HG03439 (cell line): Measurements from ENCODE around the gene FSCN2.

Source experiments
- ATAC-seq: cut with Tn5 transposase; IDR thresholded peaks from one replicate; pipeline ENCODE4 v1.9.1; 2021; ENCODE audit warnings: mild to moderate bottlenecking, moderate library complexity; ENCODE audit not compliant: unreplicated experiment

FSCN2 gene

DNA sequence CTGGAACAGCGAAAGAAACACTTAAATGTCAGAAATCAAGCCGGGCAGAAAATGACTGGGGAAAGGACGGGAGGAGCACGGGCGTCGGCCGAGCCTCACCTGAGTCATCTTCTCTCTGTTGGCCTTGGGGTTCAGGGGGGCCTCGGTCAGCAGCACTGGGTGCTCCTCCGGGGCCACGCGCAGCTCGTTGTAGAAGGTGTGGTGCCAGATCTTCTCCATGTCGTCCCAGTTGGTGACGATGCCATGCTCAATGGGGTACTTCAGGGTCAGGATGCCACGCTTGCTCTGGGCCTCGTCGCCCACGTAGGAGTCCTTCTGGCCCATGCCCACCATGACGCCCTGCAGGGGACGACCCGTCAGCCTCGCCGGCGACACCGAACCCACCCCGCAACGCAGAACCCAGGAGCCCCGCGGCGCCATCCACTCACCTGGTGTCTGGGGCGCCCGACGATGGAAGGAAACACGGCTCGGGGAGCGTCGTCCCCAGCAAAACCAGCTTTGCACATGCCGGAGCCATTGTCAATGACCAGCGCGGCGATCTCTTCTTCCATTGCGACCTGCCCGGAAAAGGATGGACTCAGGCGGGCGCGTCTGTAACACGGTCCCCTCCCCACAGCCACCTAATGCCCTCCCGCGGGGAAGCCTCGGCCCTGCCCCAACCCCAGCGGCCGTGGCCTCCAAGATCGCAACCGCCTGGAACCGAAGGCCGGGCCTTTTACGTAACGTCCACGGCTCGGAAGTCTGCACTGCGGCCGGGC lies 16.2 kb upstream of the FSCN2 start:
- peak; percentile 2 for ATAC-seq

DNA sequence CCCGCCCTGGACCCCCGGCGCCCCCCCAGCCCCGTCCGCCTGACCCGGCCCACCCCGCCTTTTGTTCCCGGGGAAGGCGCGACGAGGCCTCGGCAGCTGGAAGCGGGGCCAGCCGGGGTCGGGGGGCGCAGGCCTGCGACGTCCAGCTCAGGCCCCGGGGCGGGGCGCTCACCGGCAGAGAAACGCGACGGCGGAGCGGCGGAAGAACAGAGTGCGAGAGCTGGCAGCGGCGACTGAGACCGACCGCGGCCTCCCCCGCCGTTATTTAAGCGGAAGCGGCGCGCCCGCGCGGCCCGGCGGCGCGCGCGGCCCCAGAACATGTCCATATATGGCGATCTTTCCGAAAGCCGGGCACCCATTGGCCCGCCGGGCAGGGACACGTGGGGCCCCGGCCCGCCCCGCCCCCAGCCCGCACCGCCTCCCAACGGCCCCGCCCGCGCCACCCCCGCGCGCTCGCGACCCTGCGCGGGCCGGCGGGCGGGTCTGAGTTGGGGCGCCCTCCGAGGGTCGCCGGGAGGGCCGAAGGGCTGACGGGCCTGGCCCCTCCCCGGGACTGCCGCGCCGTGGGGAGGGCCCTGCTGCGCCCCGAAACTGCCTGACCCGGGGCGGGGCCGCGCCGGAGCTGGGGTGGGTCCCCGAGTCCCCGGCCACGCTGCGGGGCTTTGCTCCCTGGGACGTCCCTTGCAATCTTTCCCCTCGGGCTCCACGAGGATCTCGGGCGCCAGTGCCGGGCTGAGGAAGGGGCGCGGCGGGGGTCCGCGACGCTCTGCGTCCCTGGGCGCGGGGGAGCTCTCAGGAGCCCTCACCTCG lies 15.4 kb upstream of the FSCN2 start, which contains the start of gene ACTG1:
TSS of gene ACTG1 (minus strand) at position 238 of the 810 bp plus-strand sequence. CDS start 445 bp downstream, outside the sequence.
- peak; percentile 43 for ATAC-seq

DNA sequence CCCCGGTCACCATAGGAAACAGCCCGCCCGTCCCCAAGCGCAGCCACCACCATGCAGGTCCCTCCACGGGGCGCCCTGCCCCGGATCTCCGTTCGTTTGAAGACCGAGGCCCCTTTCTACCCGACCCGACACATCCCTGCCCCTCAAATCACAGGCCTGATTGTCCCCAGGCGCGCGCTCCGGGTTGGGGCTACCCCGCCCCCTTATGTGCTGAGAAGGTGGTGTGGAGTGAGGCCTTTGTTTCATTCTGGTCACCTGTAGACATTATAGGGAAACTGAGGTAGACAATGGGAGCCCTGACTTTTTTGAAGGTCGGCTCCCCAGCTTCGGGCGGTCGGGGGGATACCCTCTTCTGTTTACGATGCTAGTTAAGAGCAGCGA lies 14.8 kb upstream of the FSCN2 start:
- ATAC-seq: no peak

DNA sequence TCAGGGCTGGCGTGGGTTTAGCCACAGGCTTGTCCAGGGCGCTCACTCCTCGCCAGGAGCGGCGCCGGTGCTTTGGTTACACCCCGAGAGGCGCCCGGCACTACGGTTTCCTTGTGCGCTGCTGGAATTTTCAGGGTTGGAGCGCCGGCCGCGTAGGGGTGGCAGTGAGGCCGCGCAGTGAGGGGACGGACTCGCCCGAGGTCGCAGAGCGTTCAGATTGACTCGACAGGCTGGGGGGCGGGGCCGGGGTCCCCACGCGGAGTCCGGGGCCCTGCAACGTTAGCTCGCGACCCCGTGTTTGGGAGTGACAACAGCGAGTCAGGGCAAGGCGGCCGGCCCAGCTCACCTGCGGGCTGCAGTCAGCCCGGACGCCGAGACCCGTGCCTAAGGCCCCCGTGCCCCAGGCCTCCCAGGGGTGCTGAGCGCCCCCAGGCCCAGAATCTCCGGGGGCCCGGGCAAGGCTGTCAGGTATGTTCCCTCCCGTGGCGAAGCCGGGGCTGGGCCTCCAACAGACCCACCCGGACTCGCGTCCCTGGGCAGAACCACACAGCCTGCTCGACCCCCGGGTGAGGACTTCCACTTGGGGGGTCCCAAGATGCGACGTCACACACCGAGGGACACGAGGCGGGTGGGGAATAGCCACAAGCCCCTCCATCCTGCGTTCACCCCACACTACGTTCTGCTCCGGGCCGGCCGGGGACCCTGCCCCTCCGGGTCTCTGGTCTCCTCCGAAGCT lies 14.3 kb upstream of the FSCN2 start:
- no peak for ATAC-seq

DNA sequence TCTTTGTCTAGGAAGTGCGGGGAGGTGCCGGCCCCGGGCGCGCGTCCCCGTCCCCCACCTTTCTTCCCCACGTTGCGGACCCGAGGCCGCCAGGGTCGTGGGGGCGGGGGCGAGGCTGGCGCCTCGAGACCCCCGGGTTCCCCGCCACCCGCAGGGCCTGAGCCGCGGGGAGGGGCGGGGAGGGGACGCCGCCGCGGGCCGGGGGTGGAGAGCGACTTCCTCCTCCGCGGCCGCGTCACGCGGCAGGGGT lies 13.8 kb upstream of the FSCN2 start:
- no peak for ATAC-seq

DNA sequence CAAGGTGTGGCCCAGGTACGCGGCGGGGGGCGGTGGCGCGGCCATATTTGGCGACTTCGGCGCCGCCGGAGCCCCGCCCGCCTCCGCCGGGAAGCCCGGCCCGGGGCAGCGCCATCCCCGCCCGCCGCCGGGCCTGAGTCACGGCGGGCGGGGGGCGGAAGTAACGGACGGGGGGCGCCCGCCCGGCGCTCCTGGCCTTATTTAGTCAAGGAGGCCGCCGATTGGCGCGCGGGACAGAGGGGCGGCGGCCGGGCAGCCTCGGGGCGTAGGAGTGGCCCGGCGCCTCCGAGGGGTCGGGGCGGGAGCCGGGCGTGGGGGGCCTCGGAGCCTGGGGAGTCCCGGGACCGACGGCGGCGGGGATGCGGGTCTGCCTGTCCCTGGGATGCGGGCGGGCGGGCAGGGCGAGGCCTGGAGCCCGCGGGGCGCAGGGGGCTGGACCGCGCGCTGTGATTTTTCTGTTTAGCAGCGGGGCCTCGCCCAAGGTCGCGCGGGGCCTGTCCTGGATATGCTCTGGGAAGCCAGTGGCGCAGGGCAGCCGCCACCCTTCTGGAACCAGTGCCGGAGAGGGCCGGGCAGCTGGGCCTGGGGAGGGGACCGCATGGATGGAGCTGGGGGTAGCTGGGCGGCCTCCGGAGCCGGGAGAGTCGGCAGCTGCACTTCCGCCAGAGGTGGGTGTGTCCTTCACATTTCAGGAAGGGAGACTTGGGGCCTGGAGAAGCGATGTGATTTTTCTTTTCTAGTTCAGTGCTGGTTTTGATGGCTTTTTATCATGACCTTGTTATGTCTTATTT lies 13.2 kb upstream of the FSCN2 start:
- no peak for ATAC-seq

DNA sequence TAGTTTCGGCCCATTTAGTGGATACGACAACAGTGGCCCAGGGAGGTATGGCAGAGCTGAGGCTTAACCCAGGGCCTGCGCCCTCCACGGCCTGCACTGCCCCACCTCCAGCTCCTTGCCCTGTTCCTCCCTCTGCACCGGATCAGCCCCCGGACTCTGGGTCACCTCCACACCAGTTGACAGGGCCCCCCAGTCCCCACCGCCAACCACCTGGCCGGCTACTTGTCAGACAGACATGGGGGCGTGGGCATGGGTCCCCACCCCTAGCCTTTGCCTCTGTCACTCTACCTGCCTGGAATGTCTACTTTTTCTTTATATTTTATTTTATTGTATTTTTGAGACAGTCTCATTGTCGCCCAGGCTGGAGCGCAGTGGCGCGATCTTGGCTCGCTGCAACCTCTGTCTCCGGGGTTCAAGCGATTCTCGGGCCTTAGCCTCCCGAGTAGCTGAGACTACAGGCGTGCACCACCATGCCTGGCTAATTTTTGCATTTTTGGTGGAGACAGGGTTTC lies 12.6 kb upstream of the FSCN2 start:
- no peak for ATAC-seq

DNA sequence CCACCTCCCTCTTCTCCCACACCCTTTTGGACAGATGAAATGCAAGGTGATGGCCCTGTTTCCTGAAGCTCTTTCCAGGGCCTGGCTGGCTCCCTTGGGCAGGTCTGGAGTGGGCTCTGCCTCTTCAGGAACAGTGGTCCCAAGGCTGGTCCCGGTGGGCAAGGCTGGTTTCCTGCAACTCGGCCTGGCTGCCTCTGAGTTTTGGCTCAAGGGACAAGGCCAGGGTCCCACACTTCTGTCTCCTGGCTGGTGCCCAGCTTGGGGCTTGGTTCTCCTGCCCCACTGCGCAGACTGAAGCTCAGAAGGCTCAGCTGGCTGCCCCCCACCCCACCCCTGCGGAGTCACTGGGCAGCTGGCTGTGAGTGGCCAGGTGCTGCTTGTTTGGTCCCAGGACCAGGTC lies 11.7 kb upstream of the FSCN2 start:
- no peak for ATAC-seq

DNA sequence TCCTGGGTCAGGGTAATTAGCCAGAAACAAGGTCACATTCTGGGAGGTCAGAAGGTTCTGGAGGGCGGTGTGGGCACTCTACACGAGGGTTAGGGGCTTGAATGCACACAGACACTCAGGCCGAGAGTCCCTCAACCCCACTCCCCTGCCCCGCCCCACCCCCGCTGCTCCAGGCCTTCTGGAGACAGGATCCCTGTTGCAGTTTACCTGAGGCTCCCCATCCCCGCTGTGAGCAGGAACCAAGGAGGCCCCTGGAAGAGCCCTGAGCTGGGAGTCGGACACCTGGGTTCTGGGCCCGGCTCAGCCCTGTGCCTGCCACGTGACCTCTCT lies 11.2 kb upstream of the FSCN2 start:
- ATAC-seq: no peak

DNA sequence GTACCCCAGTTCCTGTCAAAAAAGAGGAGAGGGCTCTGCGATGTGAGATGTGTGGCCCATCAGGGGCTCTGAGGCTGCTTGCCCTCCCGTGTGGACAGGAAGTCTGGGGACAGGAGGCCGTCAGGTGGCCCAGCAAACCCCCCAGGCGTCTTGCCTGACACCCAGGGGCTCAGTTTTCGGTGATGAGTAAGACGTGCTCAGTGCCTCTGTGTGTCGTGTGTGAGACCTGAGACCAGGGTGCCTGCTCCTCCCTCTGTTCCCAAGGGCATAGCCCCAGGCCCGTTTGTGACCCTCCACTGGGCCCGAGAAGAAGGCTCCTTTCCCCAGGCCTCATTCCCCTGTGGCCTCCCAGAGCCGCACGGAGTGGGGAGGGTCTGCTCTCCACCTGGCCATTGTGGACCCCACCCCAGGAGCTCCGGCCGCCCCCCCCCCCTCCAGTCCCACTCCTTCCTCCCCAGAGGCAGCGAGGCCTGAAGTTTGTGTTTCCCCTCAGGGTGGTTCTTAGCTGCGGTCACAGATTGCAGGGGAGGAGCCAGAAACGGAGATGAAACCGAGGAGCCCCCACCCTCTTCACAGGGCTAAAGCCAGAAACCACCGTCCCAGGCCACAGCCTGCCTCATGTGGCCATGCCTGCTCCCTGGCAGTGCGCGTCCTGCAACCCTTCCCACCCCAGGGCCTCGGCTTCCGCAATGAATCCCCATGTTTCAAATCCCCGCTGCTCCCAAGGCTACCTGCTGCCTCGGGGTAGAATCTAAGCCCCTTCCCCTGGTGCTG lies 10.7 kb upstream of the FSCN2 start:
- ATAC-seq: peak; percentile 17

DNA sequence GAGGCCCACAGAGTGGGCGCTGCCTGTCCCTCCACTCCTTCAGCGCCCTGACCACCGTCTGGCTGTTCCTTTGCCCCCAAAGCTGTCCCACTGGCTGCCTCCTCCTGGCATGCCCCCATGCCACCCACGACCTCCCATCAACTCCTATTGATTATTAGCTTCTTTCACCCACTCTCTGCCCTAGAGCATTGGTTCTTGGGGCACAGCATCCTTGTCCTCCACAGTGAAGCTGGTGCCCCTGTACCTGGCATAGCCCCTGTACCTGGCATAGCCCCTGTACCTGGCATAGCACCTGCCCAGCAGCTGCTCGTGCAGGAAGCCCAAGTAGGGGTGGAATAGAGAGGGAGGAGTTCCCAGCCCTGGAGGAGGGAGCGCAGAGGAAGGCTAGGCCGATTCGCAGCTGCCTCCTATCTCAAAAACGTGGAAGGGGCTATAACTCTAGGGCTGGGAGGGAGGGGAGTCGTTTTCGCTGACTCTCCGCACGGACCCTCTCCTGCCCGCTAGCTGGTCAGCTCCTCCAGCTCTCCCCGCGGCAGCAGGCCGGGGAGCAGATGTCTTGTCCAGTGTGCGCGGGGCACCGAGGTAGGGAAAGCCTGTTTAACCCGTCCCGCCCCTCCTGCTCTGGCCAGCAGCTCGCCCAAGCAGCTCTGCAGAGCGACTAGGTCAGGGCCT lies 9.9 kb upstream of the FSCN2 start:
- no peak for ATAC-seq

DNA sequence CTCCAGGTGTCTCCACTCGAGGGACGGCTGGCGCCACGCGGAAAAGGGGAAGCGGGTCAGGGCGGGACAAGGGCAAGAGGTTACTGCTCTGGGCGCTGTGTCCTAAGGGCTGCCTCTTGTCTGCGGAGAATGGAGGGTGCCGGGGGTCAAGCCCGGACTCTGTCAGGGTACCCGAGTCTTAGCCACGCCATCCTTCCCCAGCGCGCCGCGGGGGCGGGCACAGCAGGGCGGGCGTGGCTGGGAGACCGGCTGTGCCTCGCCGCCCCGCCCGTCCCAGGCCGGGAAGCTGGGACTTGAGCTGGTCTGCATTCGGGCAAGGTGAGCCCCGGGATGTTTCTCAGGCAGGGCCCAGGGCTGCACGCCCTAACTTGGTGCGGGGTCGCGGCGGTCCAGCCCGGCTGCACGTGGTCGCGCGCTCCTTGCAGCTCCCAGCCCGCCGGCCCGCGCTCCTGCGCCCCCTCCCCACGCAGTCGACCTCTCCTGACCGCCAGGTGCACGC lies 9.3 kb upstream of the FSCN2 start:
- no peak for ATAC-seq

DNA sequence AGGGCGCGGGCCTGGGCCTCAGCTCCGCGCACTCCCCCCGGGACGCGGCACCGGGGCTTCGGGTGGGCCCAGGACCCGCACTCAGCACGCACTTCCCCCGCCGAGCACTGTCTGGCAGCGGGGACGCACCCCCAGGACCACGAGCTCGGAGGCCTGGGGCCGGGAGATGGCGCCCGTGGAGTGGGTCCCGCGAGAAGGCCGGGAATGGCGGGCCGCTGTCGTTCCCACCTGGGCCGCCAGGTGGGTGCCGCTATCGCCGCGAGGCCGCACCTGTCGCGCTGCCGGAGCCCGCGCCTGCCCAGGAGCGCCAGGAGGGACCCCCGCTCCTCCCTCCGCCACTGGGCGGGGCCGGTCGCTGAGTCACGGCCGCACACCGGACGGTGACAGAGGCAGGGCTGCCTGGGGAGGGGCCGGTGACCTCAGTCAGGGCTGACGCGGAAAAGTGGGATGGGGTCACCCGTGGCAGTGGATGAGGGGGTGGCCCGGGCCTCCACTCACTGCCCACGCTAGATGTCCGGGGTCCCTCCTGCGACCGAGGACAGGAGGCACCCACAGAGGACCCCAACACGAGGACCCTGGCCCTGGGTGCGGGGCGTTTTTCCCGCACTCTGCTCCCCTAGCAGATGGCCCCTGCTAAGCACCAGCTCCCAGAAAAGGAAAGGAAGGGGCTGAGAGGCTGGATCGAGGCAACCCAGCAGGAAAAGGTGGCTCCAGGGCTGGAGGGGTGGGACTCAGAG lies 8.7 kb upstream of the FSCN2 start:
- no peak for ATAC-seq

DNA sequence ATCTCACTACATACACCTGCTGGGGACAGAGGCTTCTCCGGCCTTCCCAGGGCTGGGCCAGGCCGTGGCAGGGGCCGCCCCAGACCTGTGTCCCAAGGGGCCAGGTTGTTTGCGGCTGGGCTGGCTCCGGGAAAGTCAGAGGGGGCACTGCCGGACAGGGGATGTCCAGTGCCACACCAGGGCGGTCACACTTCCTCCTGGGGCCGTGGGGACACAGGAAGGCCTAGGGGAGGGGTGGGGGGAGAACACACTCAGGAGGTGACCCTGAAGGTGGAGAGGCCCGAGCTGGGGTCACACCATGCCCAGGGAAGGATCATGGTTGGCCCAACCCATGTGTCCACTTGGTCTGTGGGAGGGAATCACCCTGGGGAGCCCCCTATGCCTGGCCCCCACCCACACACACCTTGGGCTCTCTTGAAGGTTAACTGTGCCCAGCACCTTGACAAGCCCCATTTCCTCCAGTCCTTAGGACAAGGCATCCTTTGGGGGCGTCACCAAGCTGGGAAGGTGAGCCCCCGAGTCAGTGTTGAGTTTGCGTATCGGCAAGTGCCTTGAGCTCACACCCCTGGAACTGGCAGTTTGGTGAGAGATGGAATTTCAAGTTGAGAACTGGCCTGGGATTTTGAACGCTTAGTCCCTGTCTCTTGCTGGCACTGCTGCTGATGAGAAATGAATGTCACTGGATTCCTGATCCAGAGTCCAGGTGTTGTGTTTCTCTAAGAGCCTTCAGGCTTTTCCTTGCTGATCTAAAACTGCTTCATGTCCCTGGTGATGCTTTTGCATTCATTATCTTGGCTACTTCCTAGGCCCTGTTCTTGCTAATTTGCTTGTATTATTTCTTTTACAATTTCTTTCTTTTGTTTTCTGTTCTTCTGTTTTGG lies 7.9 kb upstream of the FSCN2 start:
- no peak for ATAC-seq

DNA sequence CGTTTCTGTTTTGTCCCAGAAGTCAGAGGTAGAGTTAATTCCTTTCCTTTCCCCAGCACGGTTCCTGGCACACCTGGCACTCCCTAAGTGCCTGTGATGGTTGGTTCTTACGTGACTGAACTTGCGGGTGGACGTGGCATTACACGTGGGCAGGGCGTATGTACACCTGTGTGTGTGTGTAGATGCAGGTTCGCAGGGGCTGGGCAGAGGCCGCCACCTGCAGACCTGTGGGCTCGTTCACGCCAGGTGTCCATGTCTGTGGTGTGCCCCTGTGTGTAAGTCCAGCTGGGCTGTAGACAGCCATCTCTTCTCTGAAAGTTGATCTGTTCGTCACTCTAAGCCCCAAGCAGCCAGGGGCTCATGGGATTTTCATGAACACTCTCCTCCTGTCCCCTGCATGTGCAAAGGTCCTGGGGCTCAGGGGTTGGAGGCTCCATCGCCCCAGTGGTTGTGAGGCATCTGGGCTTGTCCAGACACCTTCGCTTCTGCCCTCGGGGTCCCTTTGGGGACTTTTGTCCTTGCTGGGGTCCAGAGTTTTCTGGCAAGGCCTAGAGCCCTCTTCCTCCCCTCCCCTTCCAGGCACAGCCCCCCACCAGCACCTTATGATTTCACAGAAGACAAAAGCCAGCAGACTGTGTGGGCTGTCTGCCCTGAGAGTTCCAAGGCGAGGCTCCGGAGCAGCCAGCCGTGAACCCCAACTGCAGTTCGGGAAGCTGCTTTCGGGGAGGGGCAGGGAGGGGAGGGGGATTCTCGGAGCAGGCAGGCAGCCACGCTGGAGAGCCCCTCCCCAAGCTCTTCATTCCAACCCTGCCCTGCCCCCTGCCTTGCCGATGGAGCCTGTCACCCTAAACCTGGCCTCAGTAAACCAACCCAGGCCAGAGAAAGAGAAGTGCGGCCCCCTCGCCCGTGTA lies 5.4 kb upstream of the FSCN2 start:
- ATAC-seq: no peak

DNA sequence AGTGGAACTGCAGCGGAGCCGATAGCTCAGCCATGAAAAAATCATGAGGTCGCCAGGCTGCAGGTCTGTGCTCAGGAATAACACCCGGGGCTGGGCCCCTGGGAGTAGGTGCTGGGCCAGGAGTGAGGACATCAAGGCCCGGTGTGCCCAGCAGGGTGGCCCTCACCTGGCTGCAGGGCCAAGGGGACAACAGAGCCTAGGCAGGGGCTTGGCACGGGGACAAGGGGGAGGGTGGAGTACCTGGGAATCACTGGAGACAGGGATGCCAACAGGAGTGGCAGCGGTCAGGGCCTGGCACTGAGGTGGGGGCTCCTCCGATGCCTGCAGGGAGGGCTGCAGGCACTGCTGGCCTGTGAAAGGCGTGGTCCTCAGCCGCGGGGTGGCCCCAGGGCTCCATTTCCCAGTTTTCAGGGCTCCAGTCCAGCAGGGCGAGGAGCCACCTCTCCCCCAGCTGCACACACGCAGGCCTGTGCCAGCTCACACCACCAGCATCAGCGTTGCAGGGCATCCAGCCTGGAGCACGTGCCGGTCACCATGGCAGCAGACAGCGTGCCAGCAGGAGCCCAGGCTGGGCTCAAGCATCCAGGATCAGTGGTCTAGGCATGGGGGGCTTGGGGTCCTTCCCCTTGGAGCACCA lies 4.7 kb upstream of the FSCN2 start:
- ATAC-seq: no peak
